GM23338 (cell line): ENCODE results near the gene GLRX. TPM values are rescaled to one million over a fixed set of nuclear protein-coding genes. Genes with fewer than 3 reads are reported as not detected.

Experiments used
- ATAC-seq: fragments of 200-7000 bp; cut with Tn5 transposase; 3 replicates; pipeline ENCODE4 v1.9.1; 2020
- DNase-seq: peaks from one replicate; pipeline ENCODE4 v3.0.0-alpha.2; 2015; ENCODE audit warnings: low spot score
- H2AFZ ChIP-seq: fragments of 200-600 bp; sonication (generic); 2 replicates; pipeline ENCODE4 v1.8.0; 2016; ENCODE audit warnings: antibody characterized with exemption, mild to moderate bottlenecking, moderate library complexity
- H3F3A ChIP-seq: fragments of 200-600 bp; sonication (generic); replicated peaks from 2 replicates; pipeline ENCODE4 v1.8.0; 2017; ENCODE audit warnings: antibody characterized with exemption, mixed run types, low read depth
- H3K27ac ChIP-seq: fragments of 200-600 bp; sonication (generic); 2 replicates; pipeline ENCODE4 v1.6.1; 2016; ENCODE audit warnings: low read depth
- H3K27me3 ChIP-seq: fragments of 200-600 bp; sonication (generic); 2 replicates; pipeline ENCODE4 v1.8.0; 2016; ENCODE audit warnings: mild to moderate bottlenecking, mixed run types, moderate library complexity; ENCODE audit not compliant: insufficient read depth
- H3K36me3 ChIP-seq: fragments of 200-600 bp; sonication (generic); 2 replicates; pipeline ENCODE4 v1.8.0; 2016; ENCODE audit warnings: mild to moderate bottlenecking; ENCODE audit not compliant: insufficient read depth
- H3K4me1 ChIP-seq: fragments of 200-600 bp; sonication (generic); 2 replicates; pipeline ENCODE4 v1.8.0; 2016; ENCODE audit warnings: mild to moderate bottlenecking, moderate library complexity; ENCODE audit not compliant: insufficient read depth
- H3K4me2 ChIP-seq: fragments of 200-600 bp; sonication (generic); 2 replicates; pipeline ENCODE4 v1.7.1; 2017; ENCODE audit warnings: mixed run types
- H3K4me3 ChIP-seq: fragments of 200-600 bp; sonication (generic); 2 replicates; pipeline ENCODE4 v1.6.1; 2016; ENCODE audit warnings: mixed run types
- H3K79me2 ChIP-seq: fragments of 200-600 bp; sonication (generic); replicated peaks from 2 replicates; pipeline ENCODE4 v1.8.0; 2017; ENCODE audit warnings: mild to moderate bottlenecking; ENCODE audit not compliant: insufficient read depth
- H3K9me2 ChIP-seq: fragments of 200-600 bp; sonication (generic); 2 replicates; pipeline ENCODE4 v1.8.0; 2017; ENCODE audit not compliant: insufficient read depth
- H4K20me1 ChIP-seq: fragments of 200-600 bp; sonication (generic); replicated peaks from 2 replicates; pipeline ENCODE4 v1.8.0; 2017; ENCODE audit warnings: mild to moderate bottlenecking; ENCODE audit not compliant: insufficient read depth
- H3K27ac Mint-ChIP-seq: 2 replicates; pipeline ENCODE4 v1.8.0; 2020; ENCODE audit warnings: inconsistent platforms, mild to moderate bottlenecking, moderate library complexity, mixed read lengths
- H3K27me3 Mint-ChIP-seq: 3 replicates; pipeline ENCODE4 v1.8.0; 2022; ENCODE audit warnings: low read depth, mild to moderate bottlenecking, moderate library complexity, mixed read lengths, inconsistent platforms; ENCODE audit not compliant: insufficient read depth, poor library complexity
- H3K36me3 Mint-ChIP-seq: 3 replicates; pipeline ENCODE4 v1.8.0; 2021; ENCODE audit warnings: low read depth, mild to moderate bottlenecking, inconsistent platforms, moderate library complexity, mixed read lengths
- H3K4me1 Mint-ChIP-seq: 3 replicates; pipeline ENCODE4 v1.8.0; 2020; ENCODE audit warnings: mild to moderate bottlenecking, inconsistent platforms, mixed read lengths
- H3K4me3 Mint-ChIP-seq: 3 replicates; pipeline ENCODE4 v1.8.0; 2021; ENCODE audit warnings: moderate library complexity, mild to moderate bottlenecking, inconsistent platforms, mixed read lengths
- H3K9me3 Mint-ChIP-seq: 3 replicates; pipeline ENCODE4 v1.8.0; 2020; ENCODE audit warnings: moderate library complexity, mild to moderate bottlenecking, inconsistent platforms, mixed read lengths
- EZH2 ChIP-seq: fragments of 200-600 bp; sonication (generic); IDR thresholded peaks from one replicate; pipeline ENCODE4 v1.8.0; 2017; ENCODE audit warnings: antibody characterized with exemption, mild to moderate bottlenecking, low read depth; ENCODE audit not compliant: unreplicated experiment
- JUNB ChIP-seq: IDR thresholded peaks from one replicate; pipeline ENCODE4 v1.6.1; 2016; ENCODE audit warnings: antibody characterized with exemption; ENCODE audit not compliant: unreplicated experiment
- NANOG ChIP-seq: IDR thresholded peaks from 2 replicates; pipeline ENCODE4 v1.6.1; 2016; ENCODE audit warnings: antibody characterized with exemption, borderline replicate concordance
- STAT1 ChIP-seq: IDR thresholded peaks from one replicate; pipeline ENCODE4 v1.6.1; 2016; ENCODE audit warnings: antibody characterized with exemption; ENCODE audit not compliant: unreplicated experiment
- ZNF114 ChIP-seq: fragments of 250-450 bp; sonication (Bioruptor Pico); IDR thresholded peaks from 2 replicates; pipeline ENCODE4 v1.5.0; 2020; ENCODE audit warnings: mild to moderate bottlenecking, moderate library complexity
- ZNF331 ChIP-seq: fragments of 250-450 bp; sonication (Bioruptor Pico); IDR thresholded peaks from 2 replicates; pipeline ENCODE4 v1.5.0; 2020; ENCODE audit warnings: low read depth, mild to moderate bottlenecking, moderate library complexity
- polyA plus RNA-seq: library from polyadenylated mRNA; unstranded; fragments of >200 nt; fragmentation: Nextera tagmentation; extraction: Ambion mirVana; gene quantifications from 2 replicates; pipeline ENCODE4 v1.2.1, GENCODE V29; 2016
- total RNA-seq: library from RNA; depleted of rRNA; stranded (reverse); fragments of >200 nt; shearing (Covaris generic); gene quantifications from 2 replicates; pipeline ENCODE4 v1.2.3, GENCODE V29; 2014
- TF ChIP-seq, protein P1 (sequence below), 2 experiments: fragments of 200-600 bp in 1 of 2; sonication (generic) in 1 of 2; conservative IDR thresholded peaks; 2 replicates each; pipeline versions ENCODE4 v1.5.1 to v1.6.1; 2016 to 2017; ENCODE audit warnings: antibody characterized with exemption in 2 of 2, low read depth in 2 of 2, mild to moderate bottlenecking in 2 of 2, moderate library complexity in 1 of 2
- TF ChIP-seq, protein P2 (sequence below): IDR thresholded peaks from 2 replicates; pipeline ENCODE4 v1.6.1; 2016; ENCODE audit warnings: antibody characterized with exemption
- TF ChIP-seq, protein P3 (sequence below): IDR thresholded peaks from one replicate; pipeline ENCODE4 v1.6.1; 2018; ENCODE audit warnings: antibody characterized with exemption; ENCODE audit not compliant: unreplicated experiment

The GLRX gene
- total and polyA plus RNA-seq, 2 experiments from 2014 or later: 9.5 to 42.2 TPM

DNA sequence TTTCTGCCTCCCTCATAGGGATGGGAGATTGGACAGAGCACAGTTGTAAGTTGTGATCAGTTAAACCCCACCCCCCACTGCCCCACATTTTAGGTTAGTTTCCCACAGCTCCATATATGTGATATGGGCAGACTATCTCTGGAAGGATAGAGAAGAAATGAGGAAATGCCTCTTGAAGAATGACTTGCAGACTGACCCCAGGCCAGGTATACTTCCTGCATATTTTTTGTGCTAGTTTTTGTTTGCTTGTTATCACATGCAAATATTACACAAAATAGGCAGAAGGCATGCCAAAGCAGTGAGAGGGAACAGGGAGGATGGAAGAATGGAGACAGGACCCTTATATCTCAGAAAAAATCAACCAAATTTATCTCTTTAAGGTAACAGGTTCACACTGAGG is 10.1 kb upstream of the GLRX start (continued):
- TF ChIP-seq, protein P1, sequence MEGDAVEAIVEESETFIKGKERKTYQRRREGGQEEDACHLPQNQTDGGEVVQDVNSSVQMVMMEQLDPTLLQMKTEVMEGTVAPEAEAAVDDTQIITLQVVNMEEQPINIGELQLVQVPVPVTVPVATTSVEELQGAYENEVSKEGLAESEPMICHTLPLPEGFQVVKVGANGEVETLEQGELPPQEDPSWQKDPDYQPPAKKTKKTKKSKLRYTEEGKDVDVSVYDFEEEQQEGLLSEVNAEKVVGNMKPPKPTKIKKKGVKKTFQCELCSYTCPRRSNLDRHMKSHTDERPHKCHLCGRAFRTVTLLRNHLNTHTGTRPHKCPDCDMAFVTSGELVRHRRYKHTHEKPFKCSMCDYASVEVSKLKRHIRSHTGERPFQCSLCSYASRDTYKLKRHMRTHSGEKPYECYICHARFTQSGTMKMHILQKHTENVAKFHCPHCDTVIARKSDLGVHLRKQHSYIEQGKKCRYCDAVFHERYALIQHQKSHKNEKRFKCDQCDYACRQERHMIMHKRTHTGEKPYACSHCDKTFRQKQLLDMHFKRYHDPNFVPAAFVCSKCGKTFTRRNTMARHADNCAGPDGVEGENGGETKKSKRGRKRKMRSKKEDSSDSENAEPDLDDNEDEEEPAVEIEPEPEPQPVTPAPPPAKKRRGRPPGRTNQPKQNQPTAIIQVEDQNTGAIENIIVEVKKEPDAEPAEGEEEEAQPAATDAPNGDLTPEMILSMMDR (conservative IDR thresholded peaks at IDR 0.05; ENCODE audit: low read depth in 2 of 2): no peak
- TF ChIP-seq, protein P2, sequence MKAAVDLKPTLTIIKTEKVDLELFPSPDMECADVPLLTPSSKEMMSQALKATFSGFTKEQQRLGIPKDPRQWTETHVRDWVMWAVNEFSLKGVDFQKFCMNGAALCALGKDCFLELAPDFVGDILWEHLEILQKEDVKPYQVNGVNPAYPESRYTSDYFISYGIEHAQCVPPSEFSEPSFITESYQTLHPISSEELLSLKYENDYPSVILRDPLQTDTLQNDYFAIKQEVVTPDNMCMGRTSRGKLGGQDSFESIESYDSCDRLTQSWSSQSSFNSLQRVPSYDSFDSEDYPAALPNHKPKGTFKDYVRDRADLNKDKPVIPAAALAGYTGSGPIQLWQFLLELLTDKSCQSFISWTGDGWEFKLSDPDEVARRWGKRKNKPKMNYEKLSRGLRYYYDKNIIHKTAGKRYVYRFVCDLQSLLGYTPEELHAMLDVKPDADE: no peak
- TF ChIP-seq, protein P3, sequence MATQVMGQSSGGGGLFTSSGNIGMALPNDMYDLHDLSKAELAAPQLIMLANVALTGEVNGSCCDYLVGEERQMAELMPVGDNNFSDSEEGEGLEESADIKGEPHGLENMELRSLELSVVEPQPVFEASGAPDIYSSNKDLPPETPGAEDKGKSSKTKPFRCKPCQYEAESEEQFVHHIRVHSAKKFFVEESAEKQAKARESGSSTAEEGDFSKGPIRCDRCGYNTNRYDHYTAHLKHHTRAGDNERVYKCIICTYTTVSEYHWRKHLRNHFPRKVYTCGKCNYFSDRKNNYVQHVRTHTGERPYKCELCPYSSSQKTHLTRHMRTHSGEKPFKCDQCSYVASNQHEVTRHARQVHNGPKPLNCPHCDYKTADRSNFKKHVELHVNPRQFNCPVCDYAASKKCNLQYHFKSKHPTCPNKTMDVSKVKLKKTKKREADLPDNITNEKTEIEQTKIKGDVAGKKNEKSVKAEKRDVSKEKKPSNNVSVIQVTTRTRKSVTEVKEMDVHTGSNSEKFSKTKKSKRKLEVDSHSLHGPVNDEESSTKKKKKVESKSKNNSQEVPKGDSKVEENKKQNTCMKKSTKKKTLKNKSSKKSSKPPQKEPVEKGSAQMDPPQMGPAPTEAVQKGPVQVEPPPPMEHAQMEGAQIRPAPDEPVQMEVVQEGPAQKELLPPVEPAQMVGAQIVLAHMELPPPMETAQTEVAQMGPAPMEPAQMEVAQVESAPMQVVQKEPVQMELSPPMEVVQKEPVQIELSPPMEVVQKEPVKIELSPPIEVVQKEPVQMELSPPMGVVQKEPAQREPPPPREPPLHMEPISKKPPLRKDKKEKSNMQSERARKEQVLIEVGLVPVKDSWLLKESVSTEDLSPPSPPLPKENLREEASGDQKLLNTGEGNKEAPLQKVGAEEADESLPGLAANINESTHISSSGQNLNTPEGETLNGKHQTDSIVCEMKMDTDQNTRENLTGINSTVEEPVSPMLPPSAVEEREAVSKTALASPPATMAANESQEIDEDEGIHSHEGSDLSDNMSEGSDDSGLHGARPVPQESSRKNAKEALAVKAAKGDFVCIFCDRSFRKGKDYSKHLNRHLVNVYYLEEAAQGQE: no peak
- no peak for TF ChIP-seq STAT1
- no peak for TF ChIP-seq NANOG
- no peak for TF ChIP-seq JUNB
- TF ChIP-seq ZNF331 (CRISPR knock-in tag): no peak
- no peak for TF ChIP-seq ZNF114

DNA sequence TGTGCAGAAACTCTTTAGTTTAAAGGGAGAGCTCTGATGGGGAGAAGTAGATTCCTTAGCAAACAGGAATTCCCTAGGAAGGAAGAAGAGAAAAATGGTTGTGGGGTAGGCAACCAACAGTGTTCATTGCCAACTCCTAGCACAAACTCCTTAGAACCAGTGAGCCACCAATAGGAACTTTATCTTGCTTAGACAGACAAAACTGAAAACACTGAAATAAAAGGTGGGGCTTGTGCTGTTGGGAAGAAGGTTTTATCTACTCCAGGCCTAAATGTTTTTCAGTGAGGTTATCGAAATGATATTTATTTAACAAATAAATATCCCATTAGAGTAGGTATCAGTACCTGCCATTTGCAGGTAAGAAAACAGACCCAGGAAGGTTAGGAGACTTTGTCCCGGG is 7.7 kb upstream of the GLRX start:
- H3K79me2 ChIP-seq: no peaks in the 10 kb centered on the region
- no peaks in the 10 kb centered on the region for H3F3A ChIP-seq
- Mint-ChIP-seq H3K4me3 (no peak overlapping the region), H3K4me1 (peaks cover 6% of the 10 kb centered on the region), H3K9me3 (no peaks in the 10 kb centered on the region), H3K36me3 (no peaks in the 10 kb centered on the region), H3K27me3 (no peaks in the 10 kb centered on the region), H3K27ac (no peak overlapping the region)
- no peak overlapping the region for H3K4me3 ChIP-seq
- H3K4me1 ChIP-seq: no peaks in the 10 kb centered on the region
- no peak for TF ChIP-seq EZH2
- no peaks in the 10 kb centered on the region for H3K9me2 ChIP-seq
- DNase-seq (no peak), ATAC-seq (no peak)
- H3K36me3 ChIP-seq: no peaks in the 10 kb centered on the region
- H3K27ac ChIP-seq: no peak overlapping the region
- H2AFZ ChIP-seq: no peak overlapping the region
- H4K20me1 ChIP-seq: no peaks in the 10 kb centered on the region
- H3K4me2 ChIP-seq: no peak overlapping the region
- no peaks in the 10 kb centered on the region; the same call in 1 of the 2 replicates for H3K27me3 ChIP-seq
